Suprapubic skin (tissue), 4 donors: ENCODE measurements around the gene TMIGD3. TPM values are rescaled to one million over a fixed set of nuclear protein-coding genes. Genes with fewer than 3 reads are reported as not detected.

Source experiments
- DNase-seq, 2 donors: peaks; one replicate each; pipeline ENCODE4 v3.0.0-alpha.2; 2019; ENCODE audit warnings: low spot score in 2 of 2
- H3K27ac ChIP-seq: fragments of 200-600 bp; sonication (generic); one replicate; pipeline ENCODE4 v1.5.1; 2019
- H3K27me3 ChIP-seq: fragments of 200-600 bp; sonication (generic); one replicate; pipeline ENCODE4 v1.5.1; 2019
- H3K36me3 ChIP-seq: fragments of 200-600 bp; sonication (generic); one replicate; pipeline ENCODE4 v1.5.1; 2019
- H3K4me1 ChIP-seq: fragments of 200-600 bp; sonication (generic); one replicate; pipeline ENCODE4 v1.5.1; 2019
- H3K4me3 ChIP-seq: fragments of 200-600 bp; sonication (generic); one replicate; pipeline ENCODE4 v1.5.1; 2019; ENCODE audit warnings: mild to moderate bottlenecking
- H3K9me3 ChIP-seq: fragments of 200-600 bp; sonication (generic); one replicate; pipeline ENCODE4 v1.5.1; 2019
- CTCF ChIP-seq, 2 donors: fragments of 200-600 bp in 1 of 2; fragments of 450-650 bp in 1 of 2; sonication (generic) in 1 of 2; IDR thresholded peaks; one replicate each; pipeline ENCODE4 v1.5.1; 2016 to 2019; ENCODE audit warnings: antibody characterized with exemption in 2 of 2, mild to moderate bottlenecking in 1 of 2, moderate library complexity in 1 of 2
- EP300 ChIP-seq: sonication (generic); formaldehyde crosslinking; IDR thresholded peaks from one replicate; pipeline ENCODE4 v1.6.1; 2017; ENCODE audit warnings: antibody characterized with exemption
- POLR2A ChIP-seq, 2 donors: fragments of 450-650 bp; IDR thresholded peaks; one replicate each; pipeline ENCODE4 v1.6.1; 2017; ENCODE audit warnings: antibody characterized with exemption in 2 of 2, mild to moderate bottlenecking in 2 of 2, moderate library complexity in 2 of 2
- POLR2AphosphoS5 ChIP-seq, 3 donors: sonication (generic); formaldehyde crosslinking; IDR thresholded peaks; one replicate each; pipeline ENCODE4 v1.6.1; 2017; ENCODE audit warnings: antibody characterized with exemption in 3 of 3
- WGBS: methylation state at CpG from one replicate; pipeline ENCODE4 v1.1.5; 2018; 5-methylcytosine and 5-hydroxymethylcytosine counted together
- total RNA-seq, 4 donors: library from RNA; depleted of rRNA; stranded (reverse); fragments of >200 nt; gene quantifications; one replicate each; pipeline ENCODE4 v1.1.0, GENCODE V29; 2016

The TMIGD3 gene
- total RNA-seq, 4 donors from 2014 or later: 1.1 TPM; not detected in 3

- peak overlapping the region; percentile 25 for H3K4me3 ChIP-seq
- peaks cover 5% of the 10 kb centered on the region for H3K4me1 ChIP-seq
- 70% methylated on average over 4 of the region's 4 CpGs for WGBS
- H3K9me3 ChIP-seq: no peaks in the 10 kb centered on the region
- H3K27ac ChIP-seq: peak overlapping the region; percentile 54
- TF ChIP-seq CTCF (IDR thresholded peaks at IDR 0.05): no peak
- TF ChIP-seq EP300: no peak
- TF ChIP-seq POLR2A (IDR thresholded peaks at IDR 0.05): no peak
- no peak for TF ChIP-seq POLR2AphosphoS5 (IDR thresholded peaks at IDR 0.05)
- H3K27me3 ChIP-seq: no peaks in the 10 kb centered on the region
- H3K36me3 ChIP-seq: peaks cover 7% of the 10 kb centered on the region
- DNase-seq: no peak
Measured at GRCh38 chr1:111474521-111474920, 28.9 kb downstream of the TMIGD3 start.

- no peak for DNase-seq
- Histone ChIP-seq H3K36me3 (peaks cover 7% of the 10 kb centered on the region), H3K9me3 (no peaks in the 10 kb centered on the region), H3K27me3 (no peaks in the 10 kb centered on the region), H3K4me3 (peak overlapping the region; percentile 25), H3K4me1 (peaks cover 5% of the 10 kb centered on the region), H3K27ac (peak overlapping the region; percentile 54)
- WGBS: 56% methylated on average over 5 of the region's 5 CpGs
- TF ChIP-seq POLR2AphosphoS5 (IDR thresholded peaks at IDR 0.05): no peak
- no peak for TF ChIP-seq CTCF (IDR thresholded peaks at IDR 0.05)
- TF ChIP-seq POLR2A (IDR thresholded peaks at IDR 0.05): no peak
- no peak for TF ChIP-seq EP300
Measured at GRCh38 chr1:111474106-111474505, 29.3 kb downstream of the TMIGD3 start.

- Histone ChIP-seq H3K4me1 (no peaks in the 10 kb centered on the region), H3K9me3 (no peaks in the 10 kb centered on the region), H3K27me3 (no peaks in the 10 kb centered on the region), H3K4me3 (no peak overlapping the region), H3K36me3 (peaks cover 13% of the 10 kb centered on the region), H3K27ac (no peak overlapping the region)
- DNase-seq: no peak
- 94% methylated on average over 3 of the region's 3 CpGs for WGBS
- no peak for TF ChIP-seq EP300
- TF ChIP-seq POLR2A (IDR thresholded peaks at IDR 0.05): no peak
- TF ChIP-seq POLR2AphosphoS5 (IDR thresholded peaks at IDR 0.05): no peak
- TF ChIP-seq CTCF (IDR thresholded peaks at IDR 0.05): no peak
Measured at GRCh38 chr1:111471538-111471937, 31.9 kb downstream of the TMIGD3 start.

GRCh38 chr1:111471012-111471411 is 32.4 kb downstream of the TMIGD3 start:
- no peak for DNase-seq
- Histone ChIP-seq H3K4me1 (no peaks in the 10 kb centered on the region), H3K27ac (no peak overlapping the region), H3K4me3 (no peak overlapping the region), H3K27me3 (no peaks in the 10 kb centered on the region), H3K9me3 (no peaks in the 10 kb centered on the region), H3K36me3 (peaks cover 13% of the 10 kb centered on the region)
- 52% methylated on average over 3 of the region's 3 CpGs for WGBS
- no peak for TF ChIP-seq POLR2AphosphoS5 (IDR thresholded peaks at IDR 0.05)
- no peak for TF ChIP-seq POLR2A (IDR thresholded peaks at IDR 0.05)
- no peak for TF ChIP-seq CTCF (IDR thresholded peaks at IDR 0.05)
- TF ChIP-seq EP300: no peak

- H3K4me3 ChIP-seq: no peak overlapping the region
- 86% methylated on average over 5 of the region's 5 CpGs for WGBS
- peaks cover 13% of the 10 kb centered on the region for H3K36me3 ChIP-seq
- no peaks in the 10 kb centered on the region for H3K27me3 ChIP-seq
- no peak for DNase-seq
- H3K4me1 ChIP-seq: no peaks in the 10 kb centered on the region
- TF ChIP-seq CTCF (IDR thresholded peaks at IDR 0.05): no peak
- no peak for TF ChIP-seq POLR2A (IDR thresholded peaks at IDR 0.05)
- TF ChIP-seq POLR2AphosphoS5 (IDR thresholded peaks at IDR 0.05): no peak
- TF ChIP-seq EP300: no peak
- H3K27ac ChIP-seq: no peak overlapping the region
- no peaks in the 10 kb centered on the region for H3K9me3 ChIP-seq
Measured at GRCh38 chr1:111470596-111470995, 32.8 kb downstream of the TMIGD3 start.
